Measurements from ENCODE around the gene ELOVL5. TPM values are rescaled to one million over a fixed set of nuclear protein-coding genes. Genes with fewer than 3 reads are reported as not detected.

Gene ELOVL5
- total RNA-seq, 1 donor from 2014 or later, result 185 TPM

GRCh38 chr6:53269827-53270226, 78.9 kb downstream of the ELOVL5 start:
- H3F3A ChIP-seq (ENCODE audit: low read depth), result no peaks in the 10 kb centered on the region
- Mint-ChIP-seq H3K27ac (no peak overlapping the region), H3K4me3 (no peak overlapping the region), H3K36me3 (peaks cover 53% of the 10 kb centered on the region), H3K9me3 (no peaks in the 10 kb centered on the region), H3K27me3 (ENCODE audit: insufficient read depth, low read depth) (no peaks in the 10 kb centered on the region), H3K4me1 (no peaks in the 10 kb centered on the region)
- no peaks in the 10 kb centered on the region for H3K27me3 ChIP-seq
- H2AFZ ChIP-seq (replicated peaks), result no peak overlapping the region
- H3K27ac ChIP-seq, result no peak overlapping the region
- H3K79me2 ChIP-seq (ENCODE audit: low read depth), result no peaks in the 10 kb centered on the region
- no peak overlapping the region for H3K9ac ChIP-seq
- H3K9me3 ChIP-seq (ENCODE audit: low read depth), result no peaks in the 10 kb centered on the region
- peaks cover 19% of the 10 kb centered on the region for H3K36me3 ChIP-seq
- H4K20me1 ChIP-seq (ENCODE audit: low read depth), result no peaks in the 10 kb centered on the region
- no peak overlapping the region for H3K4me3 ChIP-seq
- H3K4me2 ChIP-seq, result no peak overlapping the region
- no peak for DNase-seq (ENCODE audit: low spot score)
- TF ChIP-seq EZH2 (IDR thresholded peaks at IDR 0.05), result no peak
- no peak for TF ChIP-seq CTCF (IDR thresholded peaks at IDR 0.05)
- no peak for TF ChIP-seq EZH2phosphoT487 (IDR thresholded peaks at IDR 0.05)
- H3K4me1 ChIP-seq, result no peaks in the 10 kb centered on the region

GRCh38 chr6:53268858-53269608, 79.7 kb downstream of the ELOVL5 start:
- H3K79me2 ChIP-seq (ENCODE audit: low read depth), result no peaks in the 10 kb centered on the region
- TF ChIP-seq EZH2 (IDR thresholded peaks at IDR 0.05) (no peak), EZH2phosphoT487 (IDR thresholded peaks at IDR 0.05) (no peak), CTCF (IDR thresholded peaks at IDR 0.05) (no peak)
- no peak overlapping the region for H3K4me3 Mint-ChIP-seq
- H3K4me2 ChIP-seq, result no peak overlapping the region
- H4K20me1 ChIP-seq (ENCODE audit: low read depth), result no peaks in the 10 kb centered on the region
- no peaks in the 10 kb centered on the region for H3F3A ChIP-seq (ENCODE audit: low read depth)
- no peaks in the 10 kb centered on the region for H3K4me1 Mint-ChIP-seq
- peaks cover 2% of the 10 kb centered on the region for H3K27me3 Mint-ChIP-seq (ENCODE audit: insufficient read depth, low read depth)
- no peak for DNase-seq (ENCODE audit: low spot score)
- H3K9me3 Mint-ChIP-seq, result no peaks in the 10 kb centered on the region
- peaks cover 19% of the 10 kb centered on the region for H3K36me3 ChIP-seq
- no peak overlapping the region for H3K27ac ChIP-seq
- no peaks in the 10 kb centered on the region for H3K4me1 ChIP-seq
- no peak overlapping the region for H3K9ac ChIP-seq
- no peak overlapping the region for H3K4me3 ChIP-seq
- H2AFZ ChIP-seq (replicated peaks), result no peak overlapping the region
- H3K27me3 ChIP-seq, result no peaks in the 10 kb centered on the region
- H3K9me3 ChIP-seq (ENCODE audit: low read depth), result no peaks in the 10 kb centered on the region
- H3K36me3 Mint-ChIP-seq, result peaks cover 57% of the 10 kb centered on the region
- H3K27ac Mint-ChIP-seq, result no peak overlapping the region

GRCh38 chr6:53266553-53267090, 82.1 kb downstream of the ELOVL5 start:
- Mint-ChIP-seq H3K4me1 (no peaks in the 10 kb centered on the region), H3K27me3 (ENCODE audit: insufficient read depth, low read depth) (peaks cover 2% of the 10 kb centered on the region), H3K4me3 (no peak overlapping the region), H3K27ac (no peak overlapping the region), H3K9me3 (no peaks in the 10 kb centered on the region), H3K36me3 (peaks cover 56% of the 10 kb centered on the region)
- no peak overlapping the region for H3K9ac ChIP-seq
- H3K9me3 ChIP-seq (ENCODE audit: low read depth), result no peaks in the 10 kb centered on the region
- peaks cover 19% of the 10 kb centered on the region for H3K36me3 ChIP-seq
- TF ChIP-seq CTCF (IDR thresholded peaks at IDR 0.05) (no peak), EZH2 (IDR thresholded peaks at IDR 0.05) (no peak), EZH2phosphoT487 (IDR thresholded peaks at IDR 0.05) (no peak)
- H3K4me1 ChIP-seq, result no peaks in the 10 kb centered on the region
- no peak for DNase-seq (ENCODE audit: low spot score)
- no peaks in the 10 kb centered on the region for H3F3A ChIP-seq (ENCODE audit: low read depth)
- H3K4me2 ChIP-seq, result no peak overlapping the region
- H4K20me1 ChIP-seq (ENCODE audit: low read depth), result no peaks in the 10 kb centered on the region
- H2AFZ ChIP-seq (replicated peaks), result no peak overlapping the region
- H3K79me2 ChIP-seq (ENCODE audit: low read depth), result no peaks in the 10 kb centered on the region
- H3K4me3 ChIP-seq, result no peak overlapping the region
- H3K27ac ChIP-seq, result no peak overlapping the region
- H3K27me3 ChIP-seq, result no peaks in the 10 kb centered on the region

All from neural progenitor cell (in vitro differentiated cells).